GM12878 (cell line): ENCODE measurements around the gene CD8B. TPM values are rescaled to one million over a fixed set of nuclear protein-coding genes. Genes with fewer than 3 reads are reported as not detected.

Source experiments
- ATAC-seq: fragments of 200-7000 bp; cut with Tn5 transposase; 3 replicates; pipeline ENCODE4 v1.9.1; 2020; ENCODE audit warnings: mild to moderate bottlenecking, moderate library complexity
- BruUV-seq: library from RNA; stranded (reverse); fragments of 400-500 nt; replicated peaks from 2 replicates; lab custom pipeline; 2021; lab: Mats Ljungman, UMichigan
- CTCF ChIA-PET: fragments of 300-600 bp; sonication (Branson Sonifier 250); formaldehyde crosslinking; extraction: SDS; loops from one replicate; lab custom pipeline; 2021; ENCODE audit warnings: inconsistent platforms; lab: Yijun Ruan, JAX
- POLR2A ChIA-PET: fragments of 350-600 bp; formaldehyde crosslinking; extraction: SDS; loops from one replicate; lab custom pipeline; 2021; ENCODE audit warnings: inconsistent platforms; lab: Charles Lee
- RAD21 ChIA-PET: fragments of 300-600 bp; sonication (Branson Sonifier 250); formaldehyde crosslinking; loops from one replicate; lab custom pipeline; 2023; ENCODE audit warnings: antibody characterized with exemption; ENCODE audit not compliant: unreplicated experiment; lab: Charles Lee
- SMC1A ChIA-PET: fragments of 300-600 bp; sonication (Branson Sonifier 250); formaldehyde crosslinking; loops from one replicate; lab custom pipeline; 2023; ENCODE audit not compliant: unreplicated experiment, uncharacterized antibody; lab: Charles Lee
- DNase-seq: peaks from one replicate; pipeline ENCODE4 v3.0.0-alpha.2; 2011; ENCODE audit warnings: low read depth, low spot score
- FAIRE-seq: peaks from 3 replicates; lab custom pipeline; 2011; peaks lifted over from hg19 to GRCh38; lab: Jason Lieb, UNC
- H2AFZ ChIP-seq: 2 replicates; pipeline ENCODE4 v1.6.0; 2011; ENCODE audit warnings: low read depth, low read length, control low read depth; ENCODE audit not compliant: control insufficient read depth
- H3K27ac ChIP-seq: 2 replicates; pipeline ENCODE4 v1.5.1; 2011; ENCODE audit warnings: control low read depth; ENCODE audit not compliant: control insufficient read depth, insufficient read depth
- H3K27me3 ChIP-seq, 2 experiments: replicated peaks in 1 of 2; 2 replicates each; pipeline versions ENCODE4 v1.6.0 to v1.6.1; 2011; ENCODE audit warnings: low read length in 1 of 2; ENCODE audit not compliant: control insufficient read depth in 2 of 2, insufficient read depth in 2 of 2
- H3K36me3 ChIP-seq, 2 experiments: 2 replicates each; pipeline ENCODE4 v1.5.1; 2011; ENCODE audit warnings: low read length in 1 of 2; ENCODE audit not compliant: control insufficient read depth in 2 of 2, insufficient read depth in 2 of 2
- H3K4me1 ChIP-seq: 2 replicates; pipeline ENCODE4 v1.6.1; 2011; ENCODE audit warnings: mild to moderate bottlenecking, low read length, moderate library complexity, mixed read lengths; ENCODE audit not compliant: control insufficient read depth, insufficient read depth
- H3K4me2 ChIP-seq: 2 replicates; pipeline ENCODE4 v1.6.0; 2011; ENCODE audit warnings: control low read depth; ENCODE audit not compliant: control insufficient read depth, insufficient read depth
- H3K4me3 ChIP-seq: fragments of 200-600 bp; sonication (generic); 2 replicates; pipeline ENCODE4 v1.5.1; 2016
- H3K79me2 ChIP-seq: 2 replicates; pipeline ENCODE4 v1.6.0; 2011; ENCODE audit warnings: low read length; ENCODE audit not compliant: control insufficient read depth, insufficient read depth
- H3K9ac ChIP-seq: 2 replicates; pipeline ENCODE4 v1.8.0; 2011; ENCODE audit warnings: low read length, control low read depth, mixed read lengths; ENCODE audit not compliant: control insufficient read depth, insufficient read depth
- H3K9me3 ChIP-seq: replicated peaks from 3 replicates; pipeline ENCODE4 v1.5.1; 2011; ENCODE audit warnings: mild to moderate bottlenecking, low read length; ENCODE audit not compliant: control insufficient read depth, insufficient read depth
- H4K20me1 ChIP-seq: 2 replicates; pipeline ENCODE4 v1.6.0; 2011; ENCODE audit not compliant: control insufficient read depth, insufficient read depth
- FOXK2 ChIP-seq: fragments of 450-650 bp; IDR thresholded peaks from 2 replicates; pipeline ENCODE4 v1.6.1; 2017; ENCODE audit warnings: mild to moderate bottlenecking, moderate library complexity
- POLR2AphosphoS2 ChIP-seq: IDR thresholded peaks from 2 replicates; pipeline ENCODE4 v1.6.1; 2011; ENCODE audit warnings: low read depth, mild to moderate bottlenecking, low read length, improper control_type of control experiment, moderate library complexity
- STAT1 ChIP-seq: fragments of 450-650 bp; conservative IDR thresholded peaks from 2 replicates; pipeline ENCODE4 v1.6.1; 2014; ENCODE audit warnings: antibody characterized with exemption, mild to moderate bottlenecking
- WGBS: methylation state at CpG from one replicate; pipeline ENCODE4 v1.1.6; 2016; ENCODE audit warnings: low lambda C conversion rate; ENCODE audit not compliant: insufficient replicate concordance, insufficient coverage; ENCODE audit errors: missing lambda C conversion rate; 5-methylcytosine and 5-hydroxymethylcytosine counted together
- in situ Hi-C: fragments of 300-500 bp; cut with MboI; formaldehyde crosslinking; loops from 9 replicates; pipeline ENCODE4 v1.14.3; 2018; ENCODE audit warnings: mixed read lengths
- intact Hi-C: fragments of 100-400 bp; cut with micrococcal nuclease; formaldehyde crosslinking; loops from one replicate; pipeline ENCODE4 v1.14.2; 2022; ENCODE audit not compliant: unreplicated experiment
- polyA plus RNA-seq, 11 experiments: library from polyadenylated mRNA; depleted of rRNA in 4 of 11; unstranded in 6 of 11; stranded (reverse) in 5 of 11; fragments of >200 nt; fragmentation: Nextera tagmentation in 4 of 11; fragmentation: Illumina TruSeq in 1 of 11; extraction: Ambion mirVana in 4 of 11; extraction: Trizol in 1 of 11; gene quantifications; 1 replicate in 1 of 11; 2 replicates in 10 of 11; pipeline versions ENCODE4 v1.2.1 to v1.2.3, GENCODE V29; 2011 to 2016; ENCODE audit warnings: inconsistent platforms in 2 of 11, missing spikeins in 2 of 11, low read depth in 1 of 11
- total RNA-seq, 4 experiments: library from RNA; depleted of rRNA in 3 of 4; stranded (reverse); fragments of >200 nt in 3 of 4; fragmentation: Illumina TruSeq in 1 of 4; extraction: Trizol in 1 of 4; gene quantifications; 2 replicates each; pipeline versions ENCODE4 v1.2.1 to v1.2.3, GENCODE V29; 2013 to 2021
- TF ChIP-seq, protein P1 (sequence below), 3 experiments: IDR thresholded peaks in 2 of 3; conservative IDR thresholded peaks in 1 of 3; 2 replicates each; pipeline ENCODE4 v1.5.1; 2011; ENCODE audit warnings: low read depth in 3 of 3, low read length in 3 of 3, mild to moderate bottlenecking in 3 of 3, control low read depth in 2 of 3, moderate library complexity in 2 of 3, inconsistent platforms in 1 of 3, mixed read lengths in 1 of 3; ENCODE audit not compliant: control insufficient read depth in 2 of 3, insufficient read depth in 1 of 3; ENCODE audit errors: extremely low read depth in 1 of 3

CD8B gene
- total and polyA plus RNA-seq, 10 of the 15 experiments (the other 5 are each of a cell fraction or from before 2014, with no cell fraction given) = 0.21 TPM; not detected in 9

GRCh38 chr2:86800856-86801567 lies 60.7 kb downstream of the CD8B start:
- ATAC-seq (no peak), FAIRE-seq (no peak), DNase-seq (no peak)
- WGBS = 31% methylated on average over 2 of the region's 2 CpGs
- Histone ChIP-seq H3K9me3 (peaks cover 11% of the 10 kb centered on the region), H3K4me2 (no peak overlapping the region), H3K4me3 (no peak overlapping the region), H2AFZ (no peak overlapping the region), H3K36me3 (no peaks in the 10 kb centered on the region), H4K20me1 (no peaks in the 10 kb centered on the region), H3K79me2 (no peaks in the 10 kb centered on the region), H3K27me3 (peaks cover 0 to under 1% of the 10 kb centered on the region in 2 experiments; a peak in 1 of 4 replicates), H3K27ac (no peak overlapping the region), H3K4me1 (no peaks in the 10 kb centered on the region), H3K9ac (no peak overlapping the region)
- TF ChIP-seq, protein P1, sequence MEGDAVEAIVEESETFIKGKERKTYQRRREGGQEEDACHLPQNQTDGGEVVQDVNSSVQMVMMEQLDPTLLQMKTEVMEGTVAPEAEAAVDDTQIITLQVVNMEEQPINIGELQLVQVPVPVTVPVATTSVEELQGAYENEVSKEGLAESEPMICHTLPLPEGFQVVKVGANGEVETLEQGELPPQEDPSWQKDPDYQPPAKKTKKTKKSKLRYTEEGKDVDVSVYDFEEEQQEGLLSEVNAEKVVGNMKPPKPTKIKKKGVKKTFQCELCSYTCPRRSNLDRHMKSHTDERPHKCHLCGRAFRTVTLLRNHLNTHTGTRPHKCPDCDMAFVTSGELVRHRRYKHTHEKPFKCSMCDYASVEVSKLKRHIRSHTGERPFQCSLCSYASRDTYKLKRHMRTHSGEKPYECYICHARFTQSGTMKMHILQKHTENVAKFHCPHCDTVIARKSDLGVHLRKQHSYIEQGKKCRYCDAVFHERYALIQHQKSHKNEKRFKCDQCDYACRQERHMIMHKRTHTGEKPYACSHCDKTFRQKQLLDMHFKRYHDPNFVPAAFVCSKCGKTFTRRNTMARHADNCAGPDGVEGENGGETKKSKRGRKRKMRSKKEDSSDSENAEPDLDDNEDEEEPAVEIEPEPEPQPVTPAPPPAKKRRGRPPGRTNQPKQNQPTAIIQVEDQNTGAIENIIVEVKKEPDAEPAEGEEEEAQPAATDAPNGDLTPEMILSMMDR (IDR thresholded peaks at IDR 0.05 in 2 of 3, conservative IDR thresholded peaks at IDR 0.05 in 1 of 3; ENCODE audit: control insufficient read depth in 2 of 3, extremely low read depth in 1 of 3, insufficient read depth in 1 of 3, low read depth in 3 of 3, low read length in 3 of 3) = no peak
- TF ChIP-seq POLR2AphosphoS2 (no peak), FOXK2 (no peak), STAT1 (no peak)
- CTCF ChIA-PET = no interaction called here
- no TSS peak for BruUV-seq
- RAD21 ChIA-PET = no interaction called here
- POLR2A ChIA-PET = no interaction called here
- SMC1A ChIA-PET = no interaction called here
- in situ Hi-C loops (loop anchor here (25.0 kb wide), 1 partner anchor 411 kb away; no protein-coding TSS in a partner anchor), intact Hi-C loops (no loop called here)
